HepG2 (cell line): ENCODE results near the gene C12orf43. TPM values are rescaled to one million over a fixed set of nuclear protein-coding genes. Genes with fewer than 3 reads are reported as not detected.

ENCODE experiments used
- ATAC-seq: fragments of 200-7000 bp; cut with Tn5 transposase; 3 replicates; pipeline ENCODE4 v1.9.1; 2020; ENCODE audit warnings: mild to moderate bottlenecking, moderate library complexity
- BruUV-seq: library from RNA; stranded (reverse); fragments of 400-500 nt; replicated peaks from 2 replicates; lab custom pipeline; 2021; lab: Mats Ljungman, UMichigan
- CTCF ChIA-PET: fragments of 300-600 bp; formaldehyde crosslinking; extraction: SDS; loops from one replicate; lab custom pipeline; 2021; ENCODE audit warnings: low total read pairs, inconsistent platforms, low intra/inter-chr PET ratio; lab: Yijun Ruan, JAX
- POLR2A ChIA-PET: fragments of 350-600 bp; sonication (Branson Sonifier 250); formaldehyde crosslinking; loops from one replicate; lab custom pipeline; 2020; ENCODE audit warnings: antibody characterized with exemption, inconsistent platforms; lab: Yijun Ruan, JAX
- DNase-seq: peaks from one replicate; pipeline ENCODE4 v3.0.0-alpha.2; 2015; ENCODE audit warnings: low spot score
- FAIRE-seq: peaks from 3 replicates; lab custom pipeline; 2011; peaks lifted over from hg19 to GRCh38; lab: Jason Lieb, UNC
- H2AFZ ChIP-seq: one replicate; pipeline ENCODE4 v1.6.1; 2011; ENCODE audit warnings: low read length, inconsistent platforms
- H3K27ac ChIP-seq: fragments of 300-600 bp; 3 replicates; pipeline ENCODE4 v1.8.0; 2011; ENCODE audit warnings: mixed run types, mild to moderate bottlenecking, mixed read lengths, low read length, inconsistent platforms; ENCODE audit not compliant: insufficient read depth; ENCODE audit errors: extremely low read length
- H3K27me3 ChIP-seq, 2 experiments: fragments of 200-600 bp in 1 of 2; 2 replicates in 1 of 2; 3 replicates in 1 of 2; pipeline versions ENCODE4 v1.6.0 to v1.8.0; 2011; ENCODE audit warnings: low read length in 2 of 2, mild to moderate bottlenecking in 2 of 2, moderate library complexity in 2 of 2, inconsistent platforms in 1 of 2; ENCODE audit not compliant: insufficient read depth in 2 of 2, control insufficient read depth in 1 of 2
- H3K36me3 ChIP-seq, 2 experiments: fragments of 200-600 bp in 1 of 2; replicated peaks in 1 of 2; 2 replicates in 1 of 2; 3 replicates in 1 of 2; pipeline versions ENCODE4 v1.5.1 to v1.8.0; 2011; ENCODE audit warnings: low read length in 2 of 2, inconsistent platforms in 1 of 2; ENCODE audit not compliant: insufficient read depth in 2 of 2, control insufficient read depth in 1 of 2
- H3K4me1 ChIP-seq: 2 replicates; pipeline ENCODE4 v1.5.1; 2012; ENCODE audit warnings: low read length, inconsistent platforms; ENCODE audit not compliant: insufficient read depth
- H3K4me2 ChIP-seq: 2 replicates; pipeline ENCODE4 v1.6.0; 2011; ENCODE audit warnings: low read depth, low read length, inconsistent platforms
- H3K4me3 ChIP-seq, 3 experiments: fragments of 200-600 bp in 1 of 3; sonication (generic), shearing (Covaris generic) in 1 of 3; replicated peaks in 1 of 3; 2 replicates each; pipeline ENCODE4 v1.5.1; 2011 to 2016; ENCODE audit warnings: low read length in 3 of 3, inconsistent platforms in 2 of 3, low read depth in 2 of 3, mild to moderate bottlenecking in 2 of 3, control low read depth in 1 of 3, mixed read lengths in 1 of 3; ENCODE audit not compliant: insufficient read depth in 1 of 3
- H3K79me2 ChIP-seq: one replicate; pipeline ENCODE4 v1.6.1; 2011; ENCODE audit warnings: low read length, inconsistent platforms; ENCODE audit not compliant: insufficient read depth
- H3K9ac ChIP-seq: 2 replicates; pipeline ENCODE4 v1.6.0; 2011; ENCODE audit warnings: mild to moderate bottlenecking, low read depth, low read length, inconsistent platforms; ENCODE audit not compliant: insufficient read depth
- H3K9me3 ChIP-seq: 2 replicates; pipeline ENCODE4 v1.5.1; 2012; ENCODE audit warnings: mild to moderate bottlenecking, low read length
- H4K20me1 ChIP-seq: 2 replicates; pipeline ENCODE4 v1.6.0; 2011; ENCODE audit warnings: inconsistent platforms, mild to moderate bottlenecking, low read length, moderate library complexity; ENCODE audit not compliant: insufficient read depth
- CEBPZ ChIP-seq: IDR thresholded peaks from 2 replicates; pipeline ENCODE4 v1.6.1; 2012; ENCODE audit warnings: low read length, improper control_type of control experiment
- NCOA1 ChIP-seq: sonication (generic); formaldehyde crosslinking; IDR thresholded peaks from 2 replicates; pipeline ENCODE4 v1.9.0; 2021; ENCODE audit warnings: missing genetic modification reagents
- PRMT3 ChIP-seq: sonication (generic); formaldehyde crosslinking; IDR thresholded peaks from 2 replicates; pipeline ENCODE4 v1.8.1; 2022; ENCODE audit warnings: low read depth, mild to moderate bottlenecking, moderate library complexity, missing genetic modification reagents, borderline replicate concordance
- ZBTB26 ChIP-seq: IDR thresholded peaks from 2 replicates; pipeline ENCODE4 v1.6.1; 2016; ENCODE audit warnings: missing compliant biosample characterization, missing genetic modification reagents, borderline replicate concordance
- ZFP36L1 ChIP-seq: sonication (generic); formaldehyde crosslinking; IDR thresholded peaks from 2 replicates; pipeline ENCODE4 v1.8.0; 2022; ENCODE audit warnings: mild to moderate bottlenecking, missing genetic modification reagents, moderate library complexity
- ZNF597 ChIP-seq: sonication (generic); formaldehyde crosslinking; IDR thresholded peaks from 2 replicates; pipeline ENCODE4 v1.5.0; 2020; ENCODE audit warnings: missing genetic modification reagents
- ZNF7 ChIP-seq: IDR thresholded peaks from 2 replicates; pipeline ENCODE4 v1.6.1; 2016; ENCODE audit warnings: missing biosample characterization, missing genetic modification reagents
- ZNF746 ChIP-seq: sonication (generic); formaldehyde crosslinking; IDR thresholded peaks from 2 replicates; pipeline ENCODE4 v1.8.0; 2022; ENCODE audit warnings: mild to moderate bottlenecking, missing genetic modification reagents
- WGBS: methylation state at CpG from one replicate; pipeline ENCODE4 v1.1.6; 2017; ENCODE audit warnings: low lambda C conversion rate; 5-methylcytosine and 5-hydroxymethylcytosine counted together
- in situ Hi-C: cut with HindIII; loops from 2 replicates; pipeline ENCODE4 v1.10.0; 2017; ENCODE audit warnings: low pct_unique_long_range_greater_than_20kb; ENCODE audit not compliant: extremely low pct_ligation_motif_present
- intact Hi-C: fragments of 100-400 bp; cut with micrococcal nuclease; formaldehyde crosslinking; loops from one replicate; pipeline ENCODE4 v1.10.0; 2022; ENCODE audit not compliant: unreplicated experiment
- polyA plus RNA-seq, 8 experiments: library from polyadenylated mRNA; depleted of rRNA in 3 of 8; stranded (reverse) in 7 of 8; unstranded in 1 of 8; fragments of >200 nt; fragmentation: Illumina TruSeq in 4 of 8; extraction: Trizol in 4 of 8; gene quantifications; 2 replicates each; pipeline versions ENCODE4 v1.2.1 to v1.2.3, GENCODE V29; 2011 to 2016; ENCODE audit warnings: low read depth in 4 of 8, missing spikeins in 1 of 8, mixed read lengths in 1 of 8; ENCODE audit not compliant: insufficient read depth in 1 of 8
- total RNA-seq, 5 experiments: library from RNA; depleted of rRNA; stranded (reverse); fragments of >200 nt; fragmentation: Illumina TruSeq; extraction: Trizol; gene quantifications; 2 replicates each; pipeline ENCODE4 v1.2.3, GENCODE V29; 2016; ENCODE audit warnings: low read depth in 1 of 5
- TF ChIP-seq, protein P1 (sequence below): sonication (generic); formaldehyde crosslinking; IDR thresholded peaks from 2 replicates; pipeline ENCODE4 v1.5.0; 2020; ENCODE audit warnings: mild to moderate bottlenecking, missing genetic modification reagents
- TF ChIP-seq, protein P2 (sequence below): sonication (generic); formaldehyde crosslinking; IDR thresholded peaks from 2 replicates; pipeline ENCODE4 v1.4.0; 2020; ENCODE audit warnings: mild to moderate bottlenecking, missing genetic modification reagents

Gene C12orf43
- total and polyA plus RNA-seq, 2 of the 13 experiments (the other 11 are each of a cell fraction or from before 2014, with no cell fraction given): 7.9 to 11.1 TPM

- DNase-seq (peak; percentile 63), ATAC-seq (peak; percentile 91), FAIRE-seq (peak; percentile 71)
- Histone ChIP-seq H2AFZ (peak overlapping the region; percentile 93), H3K27ac (peak overlapping the region; percentile 32), H3K79me2 (no peaks in the 10 kb centered on the region), H3K9me3 (no peaks in the 10 kb centered on the region), H3K4me1 (peaks cover 19% of the 10 kb centered on the region), H3K4me2 (peak overlapping the region; percentile 96), H3K9ac (peak overlapping the region; percentile 53; the same call in 1 of the 2 replicates), H3K27me3 (0 out of 5 replicates have a peak, but pooled peaks cover 0 to 2% of the 10 kb centered on the region in 2 experiments), H4K20me1 (no peaks in the 10 kb centered on the region), H3K36me3 (no peaks in the 10 kb centered on the region), H3K4me3 (peak overlapping the region; percentile 45 to 78 (median 56))
- intact Hi-C loops: loop anchor here (1.0 to 5.0 kb wide), 4 partner anchors 34 to 172 kb away; no protein-coding TSS in a partner anchor
- in situ Hi-C loops: loop anchor here (5.0 kb wide), 1 partner anchor 37 kb away; no protein-coding TSS in a partner anchor
- POLR2A ChIA-PET: interaction anchor here (1.2 to 1.9 kb wide), 2 partner anchors 35 to 82 kb away, joined by 4 to 8 read pairs; partner anchors contain the start of gene HNF1A
- no TSS peak for BruUV-seq
- CTCF ChIA-PET: interaction anchor here (0.9 to 4.2 kb wide), 3 partner anchors 36 to 49 kb away, joined by 3 to 36 read pairs (median 4); partner anchors contain the start of gene C12orf43
- 12% methylated on average over 15 of the region's 16 CpGs for WGBS
- TF ChIP-seq ZNF7 (CRISPR knock-in tag) (no peak), ZNF597 (no peak), CEBPZ (no peak), ZNF746 (no peak), ZBTB26 (CRISPR knock-in tag) (no peak), NCOA1 (no peak), ZFP36L1 (CRISPR knock-in tag) (no peak), PRMT3 (CRISPR knock-in tag) (no peak)
- TF ChIP-seq, protein P1, sequence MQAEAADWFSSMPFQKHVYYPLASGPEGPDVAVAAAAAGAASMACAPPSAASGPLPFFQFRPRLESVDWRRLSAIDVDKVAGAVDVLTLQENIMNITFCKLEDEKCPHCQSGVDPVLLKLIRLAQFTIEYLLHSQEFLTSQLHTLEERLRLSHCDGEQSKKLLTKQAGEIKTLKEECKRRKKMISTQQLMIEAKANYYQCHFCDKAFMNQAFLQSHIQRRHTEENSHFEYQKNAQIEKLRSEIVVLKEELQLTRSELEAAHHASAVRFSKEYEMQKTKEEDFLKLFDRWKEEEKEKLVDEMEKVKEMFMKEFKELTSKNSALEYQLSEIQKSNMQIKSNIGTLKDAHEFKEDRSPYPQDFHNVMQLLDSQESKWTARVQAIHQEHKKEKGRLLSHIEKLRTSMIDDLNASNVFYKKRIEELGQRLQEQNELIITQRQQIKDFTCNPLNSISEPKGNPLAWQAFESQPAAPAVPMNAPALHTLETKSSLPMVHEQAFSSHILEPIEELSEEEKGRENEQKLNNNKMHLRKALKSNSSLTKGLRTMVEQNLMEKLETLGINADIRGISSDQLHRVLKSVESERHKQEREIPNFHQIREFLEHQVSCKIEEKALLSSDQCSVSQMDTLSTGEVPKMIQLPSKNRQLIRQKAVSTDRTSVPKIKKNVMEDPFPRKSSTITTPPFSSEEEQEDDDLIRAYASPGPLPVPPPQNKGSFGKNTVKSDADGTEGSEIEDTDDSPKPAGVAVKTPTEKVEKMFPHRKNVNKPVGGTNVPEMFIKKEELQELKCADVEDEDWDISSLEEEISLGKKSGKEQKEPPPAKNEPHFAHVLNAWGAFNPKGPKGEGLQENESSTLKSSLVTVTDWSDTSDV: no peak
- TF ChIP-seq, protein P2, sequence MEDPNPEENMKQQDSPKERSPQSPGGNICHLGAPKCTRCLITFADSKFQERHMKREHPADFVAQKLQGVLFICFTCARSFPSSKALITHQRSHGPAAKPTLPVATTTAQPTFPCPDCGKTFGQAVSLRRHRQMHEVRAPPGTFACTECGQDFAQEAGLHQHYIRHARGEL (CRISPR knock-in tag): no peak
Observed at GRCh38 chr12:121060149-121061001, 44.1 kb upstream of the C12orf43 start.
